HG03354 (cell line): Measurements from ENCODE around the gene CCDC183.

Experiments
- ATAC-seq: cut with Tn5 transposase; IDR thresholded peaks from one replicate; pipeline ENCODE4 v1.9.1; 2021; ENCODE audit warnings: mild to moderate bottlenecking; ENCODE audit not compliant: unreplicated experiment, poor library complexity, severe bottlenecking

CCDC183 gene

DNA sequence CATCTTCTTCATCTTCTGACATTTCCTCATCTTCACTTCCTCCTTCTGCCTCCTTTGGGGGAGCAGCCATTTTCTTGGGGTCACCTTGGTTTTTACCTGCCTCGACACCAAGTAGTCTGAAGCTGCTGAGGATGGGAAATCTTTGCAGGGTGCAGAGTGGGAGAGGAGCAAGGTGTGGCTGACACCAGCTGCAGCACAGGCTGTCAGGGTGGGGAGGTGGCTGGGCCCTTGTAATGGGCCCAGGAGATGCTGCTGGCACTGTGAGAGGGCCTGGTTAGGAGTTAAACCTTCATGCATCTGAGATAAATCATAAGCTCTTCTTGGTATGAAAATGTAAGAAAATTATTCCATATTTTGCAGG, 19.3 kb downstream of the CCDC183 start:
- ATAC-seq = no peak

DNA sequence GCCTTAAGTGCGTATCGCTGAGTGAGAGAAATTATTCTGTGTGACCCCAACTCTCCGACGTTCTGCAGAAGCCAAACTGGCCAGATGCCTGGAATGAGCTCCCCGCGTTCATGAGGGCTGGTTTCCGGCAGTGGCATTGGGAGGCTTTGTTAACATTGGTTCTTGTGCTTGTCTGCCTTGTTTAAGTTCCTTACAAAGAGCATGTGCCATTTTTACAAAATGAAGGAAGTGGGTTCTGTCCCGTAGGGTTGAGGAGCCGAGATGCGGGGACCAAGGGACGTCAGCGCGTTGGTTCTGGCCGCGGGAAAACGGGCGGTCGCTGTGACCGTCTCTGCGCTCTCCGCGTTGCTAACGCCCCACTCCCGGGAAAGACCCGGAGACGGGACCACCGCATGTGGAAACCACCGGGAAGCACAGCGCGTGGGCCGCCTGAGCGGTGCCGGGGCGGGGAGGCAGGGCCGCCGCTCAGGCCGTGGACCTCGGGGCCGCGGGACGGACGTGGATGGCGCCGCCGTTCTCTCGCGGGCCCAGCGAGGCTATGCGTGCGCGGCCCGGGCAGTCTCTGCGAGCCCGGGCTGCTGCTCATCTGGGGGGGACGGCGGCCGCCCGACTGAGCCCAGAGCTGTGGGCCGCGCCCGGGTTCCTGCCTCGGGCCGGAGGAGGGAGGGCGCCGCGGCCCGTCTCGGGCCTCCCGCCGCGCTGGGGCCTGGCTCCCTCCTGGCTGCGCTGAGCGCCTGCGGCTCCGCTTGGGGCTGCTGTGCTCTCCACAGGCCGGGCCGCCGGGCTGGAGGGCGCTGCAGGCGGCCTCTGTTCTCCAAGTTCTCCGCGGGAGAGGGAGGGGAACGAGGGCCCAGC, 25.1 kb downstream of the CCDC183 start:
- no peak for ATAC-seq

DNA sequence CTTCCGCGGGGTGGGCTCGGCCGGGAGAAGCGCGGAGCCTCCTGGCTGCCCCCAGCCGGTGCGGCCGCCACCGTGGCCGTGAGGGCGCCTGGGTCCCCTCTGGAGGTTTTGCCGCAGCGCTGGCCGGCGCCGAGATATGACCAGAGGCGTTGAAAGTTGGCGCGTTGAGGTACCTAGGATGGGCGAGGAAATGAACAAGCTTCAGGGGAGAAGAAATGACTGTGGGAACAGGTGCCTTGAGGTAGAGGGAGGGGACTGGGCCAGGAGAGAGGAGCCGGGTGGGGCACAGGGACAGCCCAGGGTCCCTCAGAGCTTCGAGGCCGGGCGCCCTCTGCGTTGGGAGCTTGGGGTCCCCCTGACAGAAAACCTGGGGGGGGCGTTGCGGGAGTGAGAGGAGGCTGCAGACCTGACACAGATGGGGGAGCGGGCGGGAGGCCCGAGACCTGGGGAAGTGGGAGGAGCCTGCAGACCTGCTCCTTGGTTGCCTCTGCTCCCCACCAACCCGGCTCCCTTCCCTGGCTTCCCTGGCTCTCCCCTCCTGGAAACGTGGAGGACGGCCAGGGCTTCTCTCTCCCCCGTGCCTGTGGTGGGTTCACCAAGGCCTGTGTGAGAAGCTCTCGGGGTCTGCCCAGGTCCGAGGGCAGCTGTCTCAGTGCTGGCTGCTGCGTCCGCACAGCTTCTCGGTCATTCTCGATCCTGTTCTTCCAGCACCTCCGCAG, 25.8 kb downstream of the CCDC183 start:
- ATAC-seq = no peak

DNA sequence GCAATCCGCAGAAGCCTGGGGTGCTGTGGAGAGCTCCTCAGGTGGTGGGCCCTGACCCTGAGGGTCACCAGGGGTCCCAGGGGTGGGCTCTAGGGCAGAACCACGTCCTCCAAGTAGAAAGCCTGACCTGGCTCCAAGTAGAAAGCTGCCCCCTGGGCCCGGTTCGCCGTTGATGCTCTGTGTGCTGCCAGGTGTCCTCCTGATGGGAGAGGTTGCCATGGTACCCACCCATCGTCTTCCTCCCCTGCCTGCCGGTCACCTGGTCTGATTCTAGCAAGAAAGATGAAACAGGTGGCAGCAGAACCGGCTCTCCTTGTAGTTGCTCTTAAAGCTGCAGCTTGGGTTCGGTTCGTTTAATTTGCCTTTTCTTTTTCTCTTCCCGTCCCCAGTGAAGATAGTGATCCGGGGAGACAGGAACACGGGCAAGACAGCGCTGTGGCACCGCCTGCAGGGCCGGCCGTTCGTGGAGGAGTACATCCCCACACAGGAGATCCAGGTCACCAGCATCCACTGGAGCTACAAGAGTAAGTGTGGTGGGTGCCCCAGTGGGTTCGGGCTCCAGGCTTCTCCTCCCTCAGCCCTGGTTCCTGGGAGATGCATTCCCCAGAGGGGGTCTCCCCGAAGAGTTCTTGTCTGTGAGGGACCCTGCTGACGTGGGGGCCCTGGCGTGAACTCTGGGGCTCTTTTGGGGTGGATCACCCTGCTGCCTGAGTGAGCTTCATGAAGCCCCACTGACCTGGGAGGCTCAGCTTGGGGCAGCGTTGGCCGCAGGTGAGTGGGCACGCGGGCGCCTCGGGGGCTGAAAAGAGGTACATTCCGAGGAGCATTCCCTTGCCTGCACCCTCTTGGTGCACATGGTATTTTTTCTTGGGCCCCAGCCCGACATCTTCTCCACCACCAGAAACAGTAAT, 27.3 kb downstream of the CCDC183 start:
- ATAC-seq = no peak

DNA sequence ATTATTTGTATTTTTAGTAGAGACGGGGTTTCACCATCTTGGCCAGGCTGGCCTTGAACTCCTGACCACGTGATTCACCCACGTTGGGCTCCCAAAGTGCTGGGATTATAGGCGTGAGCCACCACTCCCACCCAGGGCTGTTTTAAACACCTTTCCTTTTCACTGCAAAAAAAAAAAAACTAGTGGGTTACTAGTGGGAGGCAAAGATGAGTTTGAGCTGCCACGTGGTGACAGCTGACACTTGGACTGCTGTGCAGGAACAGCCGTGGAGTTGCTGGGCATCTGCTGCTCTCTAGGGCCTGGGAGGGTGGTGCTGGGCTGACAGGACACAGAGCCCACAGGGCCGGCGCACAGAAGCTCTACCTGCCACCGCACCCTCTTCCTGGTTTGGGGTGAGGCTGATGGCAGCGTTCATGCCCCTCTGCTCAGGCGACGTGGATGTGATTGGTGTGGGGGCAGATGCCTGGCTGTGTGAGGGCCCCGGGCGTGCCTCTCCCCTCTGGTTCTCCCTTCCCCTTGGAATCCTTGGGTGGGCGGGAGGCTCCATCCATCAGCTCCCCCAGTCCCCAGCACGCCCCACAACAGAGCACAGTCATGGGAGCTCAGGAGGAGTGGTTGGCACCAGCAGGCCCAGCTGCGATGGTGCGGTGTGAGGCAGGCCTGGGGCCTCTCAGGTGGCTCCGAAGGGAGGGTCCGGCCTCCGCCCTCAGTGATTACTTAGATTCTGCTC, 28.5 kb downstream of the CCDC183 start:
- no peak for ATAC-seq

DNA sequence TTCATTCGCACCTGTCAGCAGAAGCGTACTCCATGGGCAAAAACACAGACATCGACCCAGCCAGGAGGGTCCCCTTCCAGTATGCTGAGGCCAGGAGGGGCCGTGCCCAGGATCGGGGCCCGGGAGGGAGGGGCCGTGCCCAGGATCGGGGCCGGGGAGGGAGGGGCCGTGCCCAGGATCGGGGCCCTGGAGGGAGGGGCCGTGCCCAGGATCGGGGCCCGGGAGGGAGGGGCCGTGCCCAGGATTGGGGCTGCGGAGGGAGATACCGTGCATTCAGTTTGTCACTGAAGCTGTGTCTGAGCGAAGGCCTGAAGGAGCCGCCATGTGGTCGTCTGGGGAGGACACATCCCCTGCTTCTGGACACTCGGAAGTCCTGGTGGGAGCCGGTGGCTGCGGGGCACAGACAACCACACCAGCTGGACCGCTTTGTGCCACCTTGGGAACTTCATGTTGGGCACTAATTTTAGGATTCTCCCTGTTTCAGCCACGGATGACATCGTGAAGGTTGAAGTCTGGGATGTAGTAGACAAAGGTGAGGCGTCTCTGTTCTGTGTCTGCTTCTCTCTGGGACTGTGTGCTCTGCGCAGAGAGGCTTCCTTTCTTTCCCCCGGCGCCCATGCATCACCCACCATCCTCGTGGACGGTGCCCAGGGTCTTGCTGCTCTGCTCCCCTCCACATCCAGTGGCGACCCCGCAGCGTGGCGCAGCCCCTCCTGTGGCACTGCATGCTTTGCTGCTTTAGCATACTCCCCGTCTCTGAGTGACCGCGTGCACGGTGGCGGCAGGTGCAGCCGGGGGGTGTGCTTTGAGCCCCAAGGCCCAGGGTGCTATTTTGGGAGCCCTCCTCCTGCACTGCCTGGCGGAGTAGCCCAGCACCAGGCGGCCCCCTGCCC, 29.4 kb downstream of the CCDC183 start:
- no peak for ATAC-seq

DNA sequence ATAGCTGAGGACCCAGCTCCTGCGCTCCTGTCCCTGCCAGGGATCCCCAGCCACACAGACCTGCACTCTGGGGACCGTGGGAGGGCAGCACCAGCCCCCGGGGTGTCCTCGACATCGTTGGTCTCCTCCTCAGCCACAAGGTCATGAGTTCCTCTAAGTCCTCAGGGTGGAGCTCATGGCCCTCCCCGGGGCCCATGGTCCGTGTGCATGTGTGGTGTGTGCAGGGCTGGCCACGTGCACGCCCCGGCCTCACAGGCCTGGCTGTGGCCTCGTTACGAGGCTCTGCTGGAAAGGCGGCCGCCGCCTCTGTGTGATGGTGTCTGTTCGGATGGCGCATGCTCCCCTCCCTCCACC, 30.0 kb downstream of the CCDC183 start:
- ATAC-seq = no peak

DNA sequence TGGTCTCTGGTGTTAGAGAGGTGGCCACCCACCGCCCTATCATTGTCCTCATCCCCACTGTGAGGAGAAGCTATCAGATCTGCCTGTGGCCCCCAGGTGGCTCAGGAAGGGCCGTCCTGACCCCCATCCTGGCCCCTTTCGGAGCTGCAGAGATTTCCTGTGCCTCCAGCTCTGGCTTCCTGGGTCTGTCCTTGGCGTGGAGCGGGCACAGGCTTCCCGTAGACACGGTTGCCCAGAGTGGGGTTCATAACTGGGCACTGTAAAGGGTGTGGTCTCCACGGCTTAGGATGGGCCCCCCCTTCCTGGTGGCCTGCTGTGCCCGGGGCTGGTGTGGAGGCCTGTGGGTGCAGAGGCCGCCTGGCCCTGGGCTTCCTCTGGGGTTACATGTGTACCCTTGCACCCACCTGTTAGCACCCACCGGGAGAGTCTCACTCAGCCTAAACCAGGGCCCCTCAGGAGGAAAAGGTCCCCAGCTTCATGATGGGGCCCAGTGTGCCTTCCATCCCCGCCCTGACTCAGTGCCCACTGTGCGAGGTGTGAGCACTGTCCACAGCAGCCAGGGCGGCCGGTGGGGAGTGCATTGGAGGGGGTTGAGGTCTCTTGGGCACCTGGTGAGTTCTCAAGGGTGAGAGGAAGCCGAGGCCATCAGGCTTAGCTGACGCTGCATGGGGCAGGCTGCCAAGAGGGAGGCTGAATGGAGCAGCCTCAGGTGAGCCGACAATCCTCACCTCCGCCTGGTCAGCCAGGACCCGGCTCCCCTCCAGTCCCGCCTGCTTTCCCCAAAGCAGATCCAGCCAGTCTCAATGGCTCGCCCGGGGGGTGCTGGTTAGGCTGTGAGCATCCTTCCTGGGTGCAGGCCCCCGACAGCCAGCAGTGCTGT, 30.8 kb downstream of the CCDC183 start:
- ATAC-seq = no peak

DNA sequence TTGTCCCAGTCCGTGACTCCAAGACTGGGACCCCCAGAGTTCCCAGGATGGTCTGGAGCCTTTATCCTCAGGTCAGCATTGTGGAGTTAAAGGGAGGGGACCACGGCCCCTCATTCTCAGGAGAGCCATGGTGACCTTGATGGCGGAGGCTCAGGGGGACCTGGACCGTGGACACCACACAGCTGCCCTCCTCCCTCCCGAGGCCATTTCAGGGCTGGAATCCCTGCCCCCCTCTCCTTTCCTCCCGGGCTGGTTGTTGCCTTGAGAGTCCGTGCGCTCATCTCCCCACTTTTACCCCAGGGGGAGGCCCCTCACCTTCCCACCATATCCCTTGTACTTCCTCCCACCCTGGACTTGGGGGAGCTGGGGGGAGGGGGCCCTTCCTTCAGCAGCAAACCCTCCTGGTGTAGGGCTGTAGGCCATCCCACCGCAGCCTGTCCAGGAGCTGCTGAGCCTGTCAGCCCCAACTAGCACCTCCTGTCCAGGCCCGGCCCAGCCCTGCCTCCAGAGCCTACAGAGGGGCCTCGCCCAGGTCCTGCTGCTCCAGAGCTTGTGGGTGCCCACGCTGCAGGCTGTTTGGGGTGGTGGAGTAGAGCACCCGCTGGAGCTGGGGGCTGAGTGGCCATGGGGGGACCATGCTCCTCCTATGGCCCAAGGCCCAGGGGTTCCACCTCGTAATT, 31.8 kb downstream of the CCDC183 start:
- ATAC-seq = no peak

DNA sequence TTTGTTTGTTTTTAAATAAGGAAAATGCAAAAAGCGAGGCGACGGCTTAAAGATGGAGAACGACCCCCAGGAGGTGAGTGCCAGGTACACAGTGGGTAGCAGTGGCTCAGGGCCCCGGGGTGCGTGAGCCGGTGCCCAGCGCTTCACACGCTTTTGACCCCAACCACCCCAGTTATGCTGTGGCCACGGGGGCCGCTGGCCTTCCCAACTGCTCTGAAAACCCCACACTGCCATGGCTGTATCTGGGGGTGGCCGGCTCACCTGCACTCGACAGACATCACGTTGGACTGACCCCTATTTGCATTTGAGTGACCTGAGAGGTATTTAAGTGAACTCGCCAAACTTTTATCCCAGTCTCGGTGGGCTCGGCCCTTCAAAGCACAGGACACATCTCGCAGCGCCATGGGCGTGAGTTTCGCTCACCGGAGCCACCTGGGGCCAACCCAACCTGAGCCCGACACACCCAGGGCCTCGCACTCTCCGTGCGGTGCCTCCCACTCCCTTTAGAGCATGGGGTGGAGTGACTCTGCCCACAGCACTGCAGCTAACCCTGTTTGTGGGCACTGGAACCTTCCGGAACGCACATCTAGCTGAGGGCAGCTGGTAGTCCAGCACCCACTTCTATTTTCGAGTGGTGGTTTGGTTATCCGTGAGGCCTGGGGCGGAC, 32.5 kb downstream of the CCDC183 start:
- ATAC-seq = no peak

DNA sequence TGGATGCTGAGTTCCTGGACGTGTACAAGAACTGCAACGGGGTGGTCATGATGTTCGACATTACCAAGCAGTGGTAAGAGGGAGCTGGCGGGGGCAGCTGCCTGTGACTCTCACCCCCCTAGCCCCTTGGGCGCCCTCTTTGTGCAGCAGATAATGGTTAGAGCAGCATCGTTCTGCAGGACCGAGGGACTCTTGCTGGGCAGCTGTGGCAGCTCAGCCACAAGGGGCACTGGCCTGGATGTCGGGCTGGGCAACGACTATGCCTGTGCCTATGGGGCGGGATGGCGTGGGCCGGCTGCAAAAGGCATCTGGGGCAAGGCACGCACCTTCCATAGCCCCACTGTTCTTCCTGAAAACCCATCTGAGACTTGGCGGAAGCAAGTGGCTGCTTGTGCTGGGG, 33.3 kb downstream of the CCDC183 start:
- ATAC-seq = no peak

DNA sequence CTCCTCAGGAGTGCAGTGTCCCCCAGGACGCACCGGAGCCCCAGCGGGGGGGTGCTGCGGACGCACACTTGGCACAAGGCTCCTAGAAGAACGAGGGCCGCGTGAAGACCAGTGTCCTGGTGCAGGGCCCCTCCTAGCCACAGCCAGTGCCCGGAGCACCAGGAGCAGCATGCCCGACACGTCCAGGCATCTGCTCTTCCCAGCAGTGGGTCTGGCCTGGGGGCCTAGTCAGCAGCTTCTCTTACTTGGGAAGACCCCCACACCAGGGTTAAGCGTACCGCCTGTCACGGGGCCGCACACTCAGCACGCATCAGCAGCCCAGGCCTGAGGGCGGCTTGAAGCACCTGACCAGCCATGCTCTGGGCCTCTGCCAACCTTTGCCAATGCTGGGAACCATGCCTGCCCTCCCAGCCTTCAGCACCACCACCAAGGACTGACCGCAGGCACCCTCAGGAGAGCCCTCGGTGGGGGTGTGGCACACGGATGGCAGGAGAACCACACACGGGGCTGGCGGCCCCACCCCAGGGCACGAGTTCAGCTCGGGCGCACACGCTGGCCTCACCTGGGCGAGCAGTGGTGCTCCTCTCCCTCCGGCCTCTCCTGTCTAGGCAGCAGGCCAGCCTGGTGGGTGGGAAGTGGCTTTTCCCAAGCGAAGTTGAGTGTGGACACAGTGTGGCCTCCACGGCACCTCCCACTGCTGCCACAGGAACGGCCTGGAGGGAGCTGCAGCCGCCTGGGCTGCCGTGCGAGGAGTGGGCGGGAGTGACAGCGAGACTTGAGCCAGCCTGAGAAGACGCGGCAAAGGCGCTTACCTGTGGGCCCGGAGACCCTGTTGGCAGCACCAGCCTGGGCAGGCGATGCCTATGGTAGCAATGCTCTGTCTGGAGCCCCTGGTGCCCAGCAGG, 34.1 kb downstream of the CCDC183 start:
- no peak for ATAC-seq

DNA sequence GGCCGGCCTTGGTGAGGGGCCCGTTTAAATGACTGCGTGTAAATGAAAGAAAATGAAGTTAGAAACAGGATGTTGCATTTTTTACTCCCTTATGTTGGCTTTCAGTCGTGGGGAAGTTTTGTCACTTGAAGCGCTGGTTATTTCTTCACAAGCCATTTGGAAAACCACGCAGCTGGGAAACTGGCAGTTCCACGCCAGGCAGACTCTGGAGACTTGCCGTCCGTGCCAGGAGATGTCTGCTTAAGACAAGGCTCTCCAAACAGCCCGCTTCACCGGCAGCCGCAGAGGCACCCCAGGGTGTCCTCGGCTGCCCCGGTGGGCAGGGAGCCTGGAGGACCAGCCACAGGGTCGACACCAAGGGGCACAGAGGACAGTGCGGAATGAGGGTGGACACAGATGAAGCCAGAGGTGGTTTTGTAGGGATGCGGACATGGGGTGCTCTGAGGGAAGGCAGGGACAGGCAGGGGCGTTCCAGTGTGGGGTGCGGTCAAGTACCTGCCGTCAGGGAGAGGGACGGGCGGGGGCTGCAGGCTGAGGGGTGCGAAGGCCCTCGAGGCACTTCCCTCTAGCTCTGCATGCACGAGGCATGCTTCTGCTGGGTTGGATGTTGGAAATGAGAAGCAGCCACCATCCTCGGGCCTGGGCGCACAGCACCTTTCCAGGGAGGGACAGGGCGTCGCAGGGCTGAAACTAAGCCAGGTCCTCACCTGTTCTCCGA, 35.0 kb downstream of the CCDC183 start:
- no peak for ATAC-seq

DNA sequence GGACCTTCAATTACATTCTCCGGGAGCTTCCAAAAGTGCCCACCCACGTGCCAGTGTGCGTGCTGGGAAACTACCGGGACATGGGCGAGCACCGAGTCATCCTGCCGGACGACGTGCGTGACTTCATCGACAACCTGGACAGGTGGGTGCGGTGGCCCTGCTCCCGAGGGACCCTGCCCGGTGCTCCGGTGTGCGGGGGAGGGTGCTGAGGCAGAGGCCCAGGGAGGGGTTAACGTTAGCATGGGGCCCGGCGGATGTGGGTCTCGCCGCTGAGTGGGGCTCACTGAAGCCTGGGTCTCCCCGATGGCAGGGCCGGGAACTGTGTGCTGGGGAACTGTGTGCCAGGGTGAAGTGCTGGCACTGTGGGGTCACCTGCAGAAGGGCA, 35.6 kb downstream of the CCDC183 start:
- ATAC-seq = no peak

DNA sequence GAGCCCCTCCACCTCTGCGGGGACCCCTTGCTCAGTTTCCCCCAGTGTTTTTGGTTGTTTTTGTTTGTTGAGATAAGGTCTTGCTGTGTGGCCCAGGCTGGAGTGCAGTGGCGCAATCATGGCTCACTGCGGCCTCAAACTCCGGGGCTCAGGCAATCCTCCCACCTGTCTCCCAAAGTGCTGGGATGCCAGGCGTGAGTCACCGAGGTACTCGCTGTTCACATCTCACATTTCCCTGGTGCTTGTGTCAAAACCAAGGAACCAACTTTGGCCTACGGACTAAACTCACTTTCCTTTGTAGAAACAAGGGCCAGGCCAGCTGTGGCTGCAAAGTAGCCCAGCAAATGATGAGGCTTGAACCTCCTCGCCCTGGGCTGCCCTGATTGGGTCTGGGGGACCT, 36.4 kb downstream of the CCDC183 start:
- no peak for ATAC-seq
